Activated T-helper 17 cell treated with anti-CD3 and anti-CD28 coated beads, Interleukin-2, amount 50 U/mL, for 72 hours (primary cell): ENCODE data around the gene NDUFS8. TPM values are rescaled to one million over a fixed set of nuclear protein-coding genes. Genes with fewer than 3 reads are reported as not detected.

ENCODE experiments used
- ATAC-seq: fragments of 150-1000 bp; cut with Tn5 transposase; replicated peaks from 2 replicates; pipeline ENCODE4 v1.10.0; 2021; ENCODE audit warnings: mild to moderate bottlenecking, moderate library complexity
- H3K27ac Mint-ChIP-seq: one replicate; pipeline ENCODE4 v1.8.0; 2022; ENCODE audit warnings: mixed read lengths
- H3K27me3 Mint-ChIP-seq: one replicate; pipeline ENCODE4 v1.8.0; 2022; ENCODE audit warnings: mixed read lengths
- H3K36me3 Mint-ChIP-seq: one replicate; pipeline ENCODE4 v1.8.0; 2022; ENCODE audit warnings: low read depth, mild to moderate bottlenecking, mixed read lengths
- H3K4me1 Mint-ChIP-seq: one replicate; pipeline ENCODE4 v1.8.0; 2022; ENCODE audit warnings: mixed read lengths
- H3K4me3 Mint-ChIP-seq: one replicate; pipeline ENCODE4 v1.8.0; 2022; ENCODE audit warnings: mild to moderate bottlenecking, mixed read lengths
- H3K9me3 Mint-ChIP-seq: one replicate; pipeline ENCODE4 v1.8.0; 2022; ENCODE audit warnings: mixed read lengths
- total RNA-seq, 2 donors: library from RNA; stranded (reverse); gene quantifications; one replicate each; pipeline ENCODE4 v1.2.3, GENCODE V29; 2022

NDUFS8 gene
- total RNA-seq, 2 donors from 2014 or later, result 75.0 to 131 TPM

DNA sequence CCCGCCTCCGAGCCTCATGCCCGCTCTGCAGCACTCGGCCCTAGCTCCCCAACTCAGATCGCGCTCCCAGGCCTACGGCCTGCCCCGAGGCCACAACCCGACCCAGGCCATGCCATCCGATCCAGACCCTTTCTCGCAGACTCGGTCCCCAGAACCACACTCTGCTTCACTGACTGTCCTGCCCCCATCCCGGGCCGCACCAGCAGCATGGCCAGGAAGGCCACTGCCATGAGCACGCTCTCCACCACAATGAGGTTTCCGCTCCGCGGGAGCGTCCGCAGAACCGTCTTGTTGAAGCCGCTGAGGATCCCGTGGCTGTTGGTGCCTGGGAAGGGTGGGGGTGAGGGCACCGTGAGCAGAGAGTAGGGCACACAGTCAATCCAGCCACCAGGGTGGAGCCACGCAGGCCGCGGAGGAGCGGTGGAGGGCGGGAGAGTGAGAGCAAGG is 33.0 kb upstream of the NDUFS8 start:
- Mint-ChIP-seq H3K4me1 (peaks cover 13% of the 10 kb centered on the region), H3K27me3 (no peaks in the 10 kb centered on the region), H3K36me3 (no peaks in the 10 kb centered on the region), H3K9me3 (no peaks in the 10 kb centered on the region), H3K27ac (no peak overlapping the region), H3K4me3 (no peak overlapping the region)
- ATAC-seq, result no peak

DNA sequence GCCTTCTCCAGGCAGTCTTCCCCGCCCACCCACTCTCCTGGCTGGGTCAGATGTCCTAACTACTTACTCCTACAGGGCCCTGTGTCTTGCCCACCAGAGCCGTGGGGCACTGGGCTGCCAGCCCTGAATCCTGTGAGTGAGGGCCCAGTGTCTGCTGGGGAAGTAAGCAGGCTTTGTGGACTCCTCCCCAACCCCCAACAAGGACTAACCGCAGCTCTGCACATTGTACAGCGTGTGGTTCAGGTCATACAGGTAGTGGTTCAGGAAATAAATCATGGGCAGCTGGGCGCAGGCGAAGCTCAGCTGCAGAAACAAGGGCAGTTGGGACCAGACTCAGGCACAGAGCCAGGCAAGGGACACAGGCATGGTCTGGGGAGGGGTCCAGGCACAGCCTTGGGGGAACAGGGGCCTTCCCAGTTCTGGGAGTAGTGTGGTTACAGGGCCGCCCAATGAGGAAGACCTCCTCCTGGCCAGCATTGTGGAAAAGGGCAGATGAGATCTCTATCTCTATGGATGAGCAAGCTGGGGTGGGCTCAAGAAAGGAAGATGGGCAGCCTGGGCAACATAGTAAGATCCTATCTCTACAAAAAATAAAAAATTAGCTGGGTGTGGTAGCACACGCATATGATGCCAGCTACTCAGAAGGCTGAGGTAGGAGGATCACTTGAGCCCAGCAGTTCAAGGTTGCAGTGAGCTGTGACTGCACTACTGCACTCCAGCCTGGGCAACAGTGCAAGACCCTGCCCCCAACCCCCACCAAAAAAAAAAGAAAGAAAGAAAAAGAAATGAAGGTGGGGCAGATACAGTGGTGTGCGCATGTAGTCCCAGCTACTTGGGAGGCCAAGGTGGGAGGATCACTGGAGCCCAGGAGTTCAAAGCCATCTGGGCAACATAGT is 32.1 kb upstream of the NDUFS8 start:
- Mint-ChIP-seq H3K27ac (no peak overlapping the region), H3K4me3 (no peak overlapping the region), H3K27me3 (no peaks in the 10 kb centered on the region), H3K4me1 (peaks cover 13% of the 10 kb centered on the region), H3K9me3 (no peaks in the 10 kb centered on the region), H3K36me3 (no peaks in the 10 kb centered on the region)
- ATAC-seq, result peak; percentile 61

DNA sequence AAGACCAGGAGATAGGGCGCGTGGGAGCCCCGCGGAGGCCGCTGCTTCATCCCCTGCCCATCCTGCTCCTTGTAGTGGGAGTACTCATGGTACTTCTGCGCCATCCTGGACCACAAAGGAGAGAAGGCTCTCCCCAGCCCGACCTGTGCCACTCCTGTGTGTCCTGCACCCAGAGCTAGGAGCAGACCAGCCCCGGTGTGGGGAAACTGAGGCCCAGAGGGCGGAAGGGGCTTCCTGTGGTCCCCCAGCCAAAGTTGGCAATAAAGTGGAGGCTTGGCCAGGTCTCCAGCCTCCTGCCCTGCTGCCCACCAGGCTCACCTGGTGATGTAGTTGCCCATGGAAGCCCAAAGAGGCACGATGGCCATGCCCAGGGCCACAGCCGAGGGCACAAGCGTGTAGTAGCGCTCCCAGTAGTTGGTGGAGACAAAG is 31.3 kb upstream of the NDUFS8 start:
- no peaks in the 10 kb centered on the region for H3K36me3 Mint-ChIP-seq
- no peaks in the 10 kb centered on the region for H3K27me3 Mint-ChIP-seq
- H3K4me1 Mint-ChIP-seq, result peaks cover 8% of the 10 kb centered on the region
- no peak overlapping the region for H3K27ac Mint-ChIP-seq
- ATAC-seq, result no peak
- no peaks in the 10 kb centered on the region for H3K9me3 Mint-ChIP-seq
- no peak overlapping the region for H3K4me3 Mint-ChIP-seq

DNA sequence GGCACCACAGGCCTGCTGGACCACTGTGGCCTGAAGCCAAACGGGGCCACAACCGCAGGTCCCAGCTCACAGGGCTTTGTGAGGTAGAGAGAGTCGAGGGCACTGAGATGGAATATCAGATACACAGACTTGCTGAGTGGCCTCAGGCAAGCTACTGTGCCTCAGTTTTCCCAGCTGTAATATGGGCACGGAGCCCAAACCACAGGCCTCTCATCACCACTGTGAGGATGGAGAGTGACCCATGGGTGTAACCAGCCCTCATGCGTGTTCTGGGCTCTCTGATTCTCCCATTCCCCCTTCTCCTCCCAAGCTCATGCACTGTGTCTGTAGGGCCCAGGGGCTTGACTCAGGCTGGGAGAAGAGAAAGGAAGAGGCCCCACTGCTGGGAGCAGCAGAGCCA is 30.8 kb upstream of the NDUFS8 start:
- Mint-ChIP-seq H3K9me3 (no peaks in the 10 kb centered on the region), H3K27me3 (no peaks in the 10 kb centered on the region), H3K36me3 (no peaks in the 10 kb centered on the region), H3K4me1 (peaks cover 8% of the 10 kb centered on the region), H3K27ac (no peak overlapping the region), H3K4me3 (no peak overlapping the region)
- no peak for ATAC-seq

DNA sequence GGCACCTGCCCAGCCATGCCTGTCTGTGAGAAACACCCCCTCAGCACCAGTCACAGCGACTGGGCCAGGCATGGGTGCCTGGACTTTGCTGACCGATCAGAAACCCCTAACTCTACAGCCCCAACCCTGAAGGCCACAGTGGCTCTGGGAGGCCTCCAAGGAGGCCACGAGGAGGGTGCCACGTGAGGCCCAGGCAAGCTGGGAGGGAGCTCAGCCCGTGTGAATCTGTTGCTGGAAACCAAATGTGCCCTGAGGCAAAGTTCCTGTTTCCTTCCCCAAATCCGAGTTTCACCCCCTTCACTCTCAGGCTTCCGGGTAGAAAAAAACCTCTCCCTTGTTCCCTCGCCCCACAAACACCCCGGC is 27.9 kb upstream of the NDUFS8 start:
- Mint-ChIP-seq H3K9me3 (no peaks in the 10 kb centered on the region), H3K4me1 (peaks cover under 1% of the 10 kb centered on the region), H3K27me3 (no peaks in the 10 kb centered on the region), H3K4me3 (peak overlapping the region; percentile 66), H3K27ac (peak overlapping the region; percentile 46), H3K36me3 (no peaks in the 10 kb centered on the region)
- ATAC-seq, result no peak

DNA sequence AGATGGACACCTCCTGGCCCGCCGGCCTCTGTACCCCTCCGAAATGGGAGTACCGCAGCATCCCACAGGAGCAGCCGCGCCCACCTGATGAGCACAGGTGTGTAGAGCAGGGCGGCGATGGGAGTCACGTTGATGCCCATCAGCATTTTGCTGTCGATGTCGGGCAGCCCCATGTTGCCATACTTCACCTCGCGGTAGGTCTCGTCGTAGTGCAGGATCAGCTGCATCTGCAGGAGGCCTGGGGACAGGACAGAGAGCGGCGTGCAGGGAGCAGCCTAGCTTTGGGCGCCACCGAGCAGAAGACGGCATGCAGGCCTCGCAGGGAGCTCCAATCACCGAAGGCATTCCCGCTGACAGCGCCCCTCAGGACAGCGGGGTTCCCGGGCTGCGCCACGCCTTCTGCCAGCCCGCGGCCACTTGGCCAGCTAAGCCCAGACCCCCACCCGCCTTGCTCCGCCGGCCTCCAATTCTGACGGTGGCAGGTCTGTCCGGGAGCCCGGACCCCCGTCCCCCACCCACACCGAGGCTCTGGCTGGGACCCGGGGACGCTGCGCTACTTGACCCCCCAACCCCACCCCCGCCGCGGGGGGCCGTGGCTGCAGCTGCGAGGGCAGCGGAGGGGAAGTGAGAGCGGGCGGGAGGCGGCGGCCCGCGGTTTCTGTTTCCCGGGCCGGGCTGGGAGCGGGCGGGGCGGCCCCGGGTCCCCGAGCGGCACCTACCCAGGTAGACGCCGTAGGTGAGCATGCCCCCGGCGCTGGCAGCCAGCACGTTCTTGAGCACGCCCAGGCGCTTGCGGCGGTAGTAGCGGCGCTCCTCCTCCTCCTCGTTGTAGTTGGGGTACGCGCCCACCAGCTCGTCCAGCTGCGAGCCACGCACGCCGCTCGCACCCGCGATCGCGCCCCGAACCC is 27.3 kb upstream of the NDUFS8 start:
- peak; percentile 66 for ATAC-seq
- Mint-ChIP-seq H3K36me3 (no peaks in the 10 kb centered on the region), H3K9me3 (no peaks in the 10 kb centered on the region), H3K27ac (peak overlapping the region; percentile 46), H3K27me3 (no peaks in the 10 kb centered on the region), H3K4me1 (no peaks in the 10 kb centered on the region), H3K4me3 (peak overlapping the region; percentile 66)

DNA sequence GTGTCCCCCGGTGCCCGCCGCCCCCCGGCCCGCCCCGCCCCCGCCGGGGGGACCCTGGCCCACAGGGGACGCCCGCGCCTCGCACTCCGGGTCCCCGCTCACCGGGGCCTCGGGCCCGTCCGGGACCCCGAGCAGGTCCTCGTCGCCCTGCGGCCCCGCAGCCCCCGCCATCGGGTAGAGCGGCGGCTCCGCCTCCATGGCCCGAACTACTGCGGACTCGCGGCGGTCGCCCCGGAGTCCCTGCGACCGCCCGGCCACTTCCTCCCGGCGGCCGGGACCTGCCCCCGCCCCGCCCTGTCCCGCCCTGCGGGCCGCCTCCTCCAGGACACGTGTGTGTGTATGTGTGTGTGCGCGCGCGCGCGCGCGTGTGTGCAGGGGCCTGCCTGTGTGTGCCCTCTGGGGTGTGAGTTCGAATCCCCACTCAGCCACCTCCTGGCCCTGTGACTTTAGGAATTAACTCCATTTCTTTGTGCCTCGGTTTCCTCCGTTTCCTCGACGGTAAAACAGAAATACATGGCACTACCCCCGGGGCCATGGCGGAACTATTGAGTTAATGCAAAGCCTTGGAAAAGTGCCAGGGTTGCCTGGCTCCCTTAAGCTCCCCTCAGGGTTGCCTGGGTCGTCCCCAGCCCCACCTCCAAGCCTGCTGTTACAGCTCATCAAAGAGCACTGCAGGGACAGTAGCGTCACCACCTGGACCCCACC is 26.5 kb upstream of the NDUFS8 start, which contains the start of gene UNC93B1:
TSS of gene UNC93B1 (minus strand) at position 252 of the 705 bp plus-strand sequence. CDS start at position 198, 54 bp downstream.
- no peaks in the 10 kb centered on the region for H3K4me1 Mint-ChIP-seq
- H3K9me3 Mint-ChIP-seq, result no peaks in the 10 kb centered on the region
- peak; percentile 98 for ATAC-seq
- peak within 1 kb of the TSS; percentile 72 for H3K4me3 Mint-ChIP-seq
- H3K27ac Mint-ChIP-seq, result peak within 1 kb of the TSS; percentile 46
- H3K36me3 Mint-ChIP-seq, result no peaks in the 10 kb centered on the region
- no peaks in the 10 kb centered on the region for H3K27me3 Mint-ChIP-seq

DNA sequence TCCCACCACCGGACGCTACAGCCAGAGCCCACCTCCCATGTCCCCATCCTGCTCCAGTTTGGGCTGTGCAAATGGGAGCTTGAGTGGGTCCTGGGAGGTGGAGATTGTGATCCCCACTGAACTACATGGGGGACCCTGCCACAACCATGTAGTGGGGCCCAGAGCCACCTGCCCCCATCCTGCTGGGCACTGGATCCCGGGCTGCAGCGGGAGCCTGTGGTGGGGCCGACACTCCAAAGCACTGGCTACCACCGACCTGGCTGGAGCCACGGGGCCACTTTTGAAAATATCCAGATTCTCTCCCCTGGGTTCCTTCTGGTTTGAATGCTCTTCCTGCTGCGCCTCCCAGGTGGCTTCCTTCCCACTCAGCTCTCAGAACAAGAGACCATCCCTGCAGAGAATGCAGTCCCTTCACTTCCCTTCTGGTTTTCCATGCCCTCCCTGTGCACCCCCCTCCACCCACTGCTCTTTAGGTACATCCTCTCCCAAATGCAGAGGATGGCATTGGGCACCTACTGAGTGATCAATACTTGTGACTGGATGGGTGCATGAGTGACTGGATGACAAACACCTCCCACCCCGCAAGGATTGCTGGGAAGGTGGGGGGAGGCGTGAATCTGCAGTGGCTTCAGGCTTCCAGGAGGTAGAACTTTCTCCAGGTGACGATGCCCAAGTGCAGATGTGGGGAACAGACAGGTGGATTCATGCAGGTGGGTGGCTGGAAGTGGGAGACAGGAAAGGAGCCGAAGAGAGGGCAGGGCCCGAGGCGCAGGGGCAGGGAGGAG is 25.7 kb upstream of the NDUFS8 start:
- peak overlapping the region; percentile 72 for H3K4me3 Mint-ChIP-seq
- H3K27ac Mint-ChIP-seq, result peak overlapping the region; percentile 46
- H3K36me3 Mint-ChIP-seq, result no peaks in the 10 kb centered on the region
- H3K4me1 Mint-ChIP-seq, result no peaks in the 10 kb centered on the region
- ATAC-seq, result no peak
- H3K27me3 Mint-ChIP-seq, result no peaks in the 10 kb centered on the region
- H3K9me3 Mint-ChIP-seq, result no peaks in the 10 kb centered on the region

DNA sequence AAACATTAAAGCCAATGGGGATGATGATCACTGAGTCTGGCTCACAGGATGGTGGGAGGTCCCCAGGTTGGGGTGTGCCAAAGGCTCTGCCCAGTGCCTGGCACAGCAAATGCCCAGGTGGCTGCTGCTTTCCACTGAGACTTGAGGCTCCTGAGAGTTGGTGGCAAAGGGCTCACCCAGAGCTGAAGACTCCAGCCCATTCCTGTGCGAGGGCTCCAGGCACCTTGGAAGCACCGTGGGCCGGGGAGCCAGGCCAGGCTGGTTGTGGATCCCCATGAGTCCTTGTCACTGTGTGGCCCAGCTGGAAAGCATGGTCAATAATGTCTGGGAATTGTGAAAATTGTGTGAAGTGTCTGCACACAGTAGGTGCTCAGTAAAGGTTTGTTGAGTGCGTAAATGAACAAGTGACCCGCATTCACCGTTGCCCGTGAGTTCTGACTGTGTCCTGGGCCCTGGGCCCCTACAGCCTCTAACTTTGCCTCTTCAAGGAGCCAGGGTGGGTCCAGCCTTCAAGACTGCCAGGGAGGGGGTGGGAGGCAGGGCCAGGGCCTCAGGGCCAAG is 23.8 kb upstream of the NDUFS8 start:
- Mint-ChIP-seq H3K27me3 (no peaks in the 10 kb centered on the region), H3K36me3 (no peaks in the 10 kb centered on the region), H3K27ac (no peak overlapping the region), H3K9me3 (no peaks in the 10 kb centered on the region), H3K4me1 (no peaks in the 10 kb centered on the region), H3K4me3 (no peak overlapping the region)
- no peak for ATAC-seq

DNA sequence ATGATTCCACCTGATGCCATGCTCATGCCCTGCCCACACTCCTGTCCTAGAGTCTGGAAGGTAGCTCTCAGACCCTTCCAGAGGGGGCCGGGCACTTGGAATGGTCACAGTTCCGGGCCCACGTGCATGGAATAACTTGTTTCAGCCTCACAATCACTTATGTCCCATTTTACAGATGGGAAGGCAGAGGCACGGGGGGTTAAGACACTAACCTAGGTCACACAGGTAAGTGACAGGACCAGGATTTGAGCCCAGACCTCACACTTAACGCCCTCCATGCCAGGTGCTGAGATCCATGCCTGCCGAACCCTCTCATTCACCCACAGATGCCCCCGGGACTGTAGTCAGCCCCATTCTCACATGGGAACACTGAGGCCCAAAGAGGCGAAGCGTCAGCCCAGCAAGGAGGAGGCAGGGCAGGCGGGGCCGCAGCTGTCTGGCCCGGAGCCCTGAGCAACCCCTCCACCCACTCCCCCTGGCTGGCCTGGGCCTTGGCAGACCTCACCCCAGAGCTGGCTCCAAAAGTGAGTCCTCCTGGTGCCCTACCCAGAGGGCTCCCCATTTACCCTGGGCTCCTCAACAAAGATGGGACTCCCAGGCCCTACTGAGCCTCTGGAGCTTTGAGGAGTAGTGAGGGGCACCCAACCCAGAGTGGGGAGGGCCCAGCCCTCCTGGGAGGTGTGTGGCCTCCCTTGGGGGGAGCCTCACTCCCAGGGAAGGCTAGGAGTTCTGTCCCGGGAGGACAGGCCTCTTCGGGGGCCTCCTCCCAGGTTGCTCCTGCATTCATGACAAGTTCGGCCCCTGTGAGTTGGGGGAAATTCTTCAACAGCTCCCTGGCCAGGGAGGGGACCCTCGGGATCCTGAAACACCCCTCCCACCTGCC is 22.7 kb upstream of the NDUFS8 start:
- H3K27me3 Mint-ChIP-seq, result no peaks in the 10 kb centered on the region
- no peak for ATAC-seq
- H3K9me3 Mint-ChIP-seq, result no peaks in the 10 kb centered on the region
- H3K4me1 Mint-ChIP-seq, result no peaks in the 10 kb centered on the region
- no peak overlapping the region for H3K4me3 Mint-ChIP-seq
- no peak overlapping the region for H3K27ac Mint-ChIP-seq
- no peaks in the 10 kb centered on the region for H3K36me3 Mint-ChIP-seq

DNA sequence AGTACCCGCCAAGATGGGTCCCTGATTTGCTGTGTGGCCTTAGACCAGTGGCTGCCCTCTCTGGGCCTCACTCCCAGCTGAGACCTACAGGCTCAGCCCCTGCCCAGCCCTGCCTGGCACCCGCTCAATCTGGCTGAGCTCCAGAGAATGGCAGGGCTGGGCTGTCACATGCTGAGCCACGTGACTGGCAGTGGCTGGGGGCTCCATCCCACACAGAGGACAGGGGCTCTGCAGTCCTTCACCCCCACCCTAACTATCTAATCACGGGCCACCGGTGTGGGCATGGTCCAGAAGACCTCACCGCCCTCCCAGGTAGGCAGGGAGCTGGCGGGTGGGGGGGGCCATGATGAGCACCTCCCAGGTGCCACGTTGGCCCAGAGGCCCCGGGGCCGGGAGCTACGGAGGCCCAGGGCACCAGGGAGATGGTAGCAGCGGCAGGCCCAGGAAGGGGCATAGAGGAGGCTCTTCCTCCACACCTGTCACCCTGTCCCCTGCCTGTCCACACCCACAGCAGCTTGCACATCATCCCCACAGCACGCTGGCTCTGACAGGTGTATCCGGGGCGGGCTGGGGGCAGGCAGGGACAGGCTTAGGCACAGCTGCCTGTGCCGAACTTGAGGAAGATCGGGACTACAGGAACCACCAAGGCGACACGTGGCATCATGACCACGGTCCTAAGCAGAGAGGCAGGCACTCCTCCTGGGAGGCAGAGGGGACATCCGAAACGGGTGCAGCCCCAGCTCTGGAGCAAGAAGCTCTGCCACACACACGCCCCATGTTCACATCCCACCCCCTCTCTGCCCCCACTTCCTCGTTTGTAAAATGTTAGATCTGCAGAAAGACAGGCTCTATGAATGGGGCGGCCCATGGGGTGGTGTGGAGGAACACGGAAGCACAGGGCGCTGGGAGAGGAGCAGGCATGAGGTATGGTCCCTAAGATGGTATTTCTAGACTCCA is 21.8 kb upstream of the NDUFS8 start:
- no peak for ATAC-seq
- Mint-ChIP-seq H3K36me3 (no peaks in the 10 kb centered on the region), H3K9me3 (no peaks in the 10 kb centered on the region), H3K4me3 (no peak overlapping the region), H3K27ac (peak overlapping the region; percentile 30), H3K27me3 (no peaks in the 10 kb centered on the region), H3K4me1 (no peaks in the 10 kb centered on the region)
